ENCODE data around the gene EFTUD2.
"Not testable (repeated sequence)": the region's sequence is repeated elsewhere in the genome, so short reads cannot be mapped to it uniquely, and the experiment has no call there.

The EFTUD2 gene

GRCh38 chr17:44850025-44850424 is 49.2 kb downstream of the EFTUD2 start:
- no peak for DNase-seq (ENCODE audit: low read depth in 2 of 3, low spot score in 2 of 3)

- DNase-seq (ENCODE audit: low read depth in 2 of 3, low spot score in 2 of 3), result no peak
These were observed 50.2 kb downstream of the EFTUD2 start for GRCh38 chr17:44848961-44849489.

- no peak for DNase-seq (ENCODE audit: low read depth in 2 of 3, low spot score in 2 of 3)
These were observed 50.9 kb downstream of the EFTUD2 start for GRCh38 chr17:44848257-44848795.

- no peak for DNase-seq (ENCODE audit: low read depth in 2 of 3, low spot score in 2 of 3)
These were observed 51.7 kb downstream of the EFTUD2 start, which contains the start of gene HIGD1B for GRCh38 chr17:44847586-44847985. Gene HIGD1B (plus strand): TSS chr17:44847883. CDS start chr17:44848153, 270 bp downstream.

- no peak for DNase-seq (ENCODE audit: low read depth in 2 of 3, low spot score in 2 of 3)
These were observed 53.0 kb downstream of the EFTUD2 start for GRCh38 chr17:44846206-44846605.

GRCh38 chr17:44844390-44844830 is 54.8 kb downstream of the EFTUD2 start:
- no peak for DNase-seq (ENCODE audit: low read depth in 2 of 3, low spot score in 2 of 3)

- DNase-seq (ENCODE audit: low read depth in 2 of 3, low spot score in 2 of 3), result no peak
These were observed 56.5 kb downstream of the EFTUD2 start for GRCh38 chr17:44842748-44843147.

- DNase-seq (ENCODE audit: low read depth in 2 of 3, low spot score in 2 of 3), result no peak
These were observed 58.3 kb downstream of the EFTUD2 start for GRCh38 chr17:44840936-44841335.

- no peak for DNase-seq (ENCODE audit: low read depth in 2 of 3, low spot score in 2 of 3)
These were observed 59.0 kb downstream of the EFTUD2 start for GRCh38 chr17:44840274-44840673.

- no peak for DNase-seq (ENCODE audit: low read depth in 2 of 3, low spot score in 2 of 3)
These were observed 62.0 kb downstream of the EFTUD2 start for GRCh38 chr17:44837196-44837595.

GRCh38 chr17:44832805-44833204 is 66.4 kb downstream of the EFTUD2 start:
- DNase-seq (ENCODE audit: low read depth in 2 of 3, low spot score in 2 of 3), result no peak

GRCh38 chr17:44831371-44831770 is 67.9 kb downstream of the EFTUD2 start:
- no peak for DNase-seq (ENCODE audit: low read depth in 2 of 3, low spot score in 2 of 3)

GRCh38 chr17:44830359-44831288 is 68.6 kb downstream of the EFTUD2 start:
- no peak for DNase-seq (ENCODE audit: low read depth in 2 of 3, low spot score in 2 of 3)

- DNase-seq (ENCODE audit: low read depth in 2 of 3, low spot score in 2 of 3), result no peak
These were observed 69.5 kb downstream of the EFTUD2 start, which contains the start of gene GJC1 for GRCh38 chr17:44829523-44830358. Gene GJC1 (minus strand): TSS chr17:44830287. CDS start chr17:44805817, 24,470 bp downstream.

- no peak for DNase-seq (ENCODE audit: low read depth in 2 of 3, low spot score in 2 of 3)
These were observed 70.2 kb downstream of the EFTUD2 start for GRCh38 chr17:44828919-44829522.

- DNase-seq (ENCODE audit: low read depth in 2 of 3, low spot score in 2 of 3), result no peak
These were observed 71.4 kb downstream of the EFTUD2 start for GRCh38 chr17:44827863-44828262.

- no peak for DNase-seq (ENCODE audit: low read depth in 2 of 3, low spot score in 2 of 3)
These were observed 73.0 kb downstream of the EFTUD2 start for GRCh38 chr17:44826123-44826790.

- not testable (repeated sequence) for DNase-seq (ENCODE audit: low read depth in 2 of 3, low spot score in 2 of 3)
These were observed 74.0 kb downstream of the EFTUD2 start for GRCh38 chr17:44825236-44825635.

GRCh38 chr17:44820631-44821212 is 78.5 kb downstream of the EFTUD2 start:
- DNase-seq (ENCODE audit: low read depth in 2 of 3, low spot score in 2 of 3), result no peak

- not testable (repeated sequence) for DNase-seq (ENCODE audit: low read depth in 2 of 3, low spot score in 2 of 3)
These were observed 80.7 kb downstream of the EFTUD2 start for GRCh38 chr17:44818508-44818907.
